Measurements from ENCODE around the gene UFSP2.

- no peak for TF ChIP-seq CTCF (conservative IDR thresholded peaks at IDR 0.05)
- TF ChIP-seq EZH2 (IDR thresholded peaks at IDR 0.05; ENCODE audit: low read depth): no peak
These were observed 44.9 kb upstream of the UFSP2 start for GRCh38 chr4:185470501-185471195.
